Cardiac muscle cell (in vitro differentiated cells and primary cell): ENCODE measurements around the gene RGS7. TPM values are rescaled to one million over a fixed set of nuclear protein-coding genes. Genes with fewer than 3 reads are reported as not detected.

ENCODE experiments used
- DNase-seq, 2 donors: peaks; one replicate each; pipeline versions ENCODE4 v3.0.0 to v3.0.0-alpha.2; 2010 to 2017; ENCODE audit warnings: low read depth in 1 of 2, low spot score in 1 of 2
- H3K27ac ChIP-seq: fragments of 200-600 bp; sonication (generic); 2 replicates; pipeline ENCODE4 v1.5.1; 2016
- H3K27me3 ChIP-seq: fragments of 200-600 bp; sonication (generic); 2 replicates; pipeline ENCODE4 v1.6.0; 2016; ENCODE audit warnings: control low read depth
- H3K36me3 ChIP-seq: fragments of 200-600 bp; sonication (generic); 2 replicates; pipeline ENCODE4 v1.5.1; 2016; ENCODE audit warnings: control low read depth
- H3K4me1 ChIP-seq: fragments of 200-600 bp; sonication (generic); 2 replicates; pipeline ENCODE4 v1.8.1; 2017; ENCODE audit warnings: low read depth, mild to moderate bottlenecking, mixed run types
- H3K4me3 ChIP-seq: fragments of 200-600 bp; sonication (generic); 2 replicates; pipeline ENCODE4 v1.5.1; 2016; ENCODE audit warnings: mild to moderate bottlenecking
- H3K9me3 ChIP-seq: fragments of 200-600 bp; sonication (generic); 2 replicates; pipeline ENCODE4 v1.5.1; 2017; ENCODE audit warnings: low read depth, mild to moderate bottlenecking, control low read depth
- polyA plus RNA-seq: library from polyadenylated mRNA; unstranded; fragments of >200 nt; fragmentation: Nextera tagmentation; extraction: Ambion mirVana; gene quantifications from 2 replicates; pipeline ENCODE4 v1.2.1, GENCODE V29; 2016
- total RNA-seq: library from RNA; depleted of rRNA; stranded (reverse); fragments of >200 nt; gene quantifications from 2 replicates; pipeline ENCODE4 v1.2.3, GENCODE V29; 2016
- TF ChIP-seq, protein P1 (sequence below): IDR thresholded peaks from 2 replicates; pipeline ENCODE4 v1.5.1; 2012; ENCODE audit warnings: low read depth, mild to moderate bottlenecking, low read length

Gene RGS7
- total and polyA plus RNA-seq, 2 experiments from 2014 or later: not detected

DNA sequence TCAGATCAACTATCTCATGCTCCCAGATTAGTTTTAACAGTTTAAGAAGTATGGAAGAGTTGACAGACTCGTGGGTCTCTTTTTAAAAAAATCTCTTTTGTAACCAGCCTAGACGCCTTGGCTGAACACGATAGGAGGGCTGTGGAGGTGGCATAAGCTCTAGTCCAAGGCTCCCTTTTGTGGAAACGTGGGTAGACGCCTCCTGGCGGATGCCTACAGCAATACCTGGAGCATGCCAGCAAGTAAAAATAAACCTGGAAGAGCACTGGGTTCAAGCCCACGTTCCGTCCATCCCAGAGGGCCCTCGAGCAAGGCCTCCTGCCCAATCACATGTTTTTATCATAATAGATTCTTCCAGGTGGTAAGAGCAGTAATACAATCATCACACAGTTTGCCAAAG is 87.9 kb downstream of the RGS7 start:
- Histone ChIP-seq H3K9me3 (no peaks in the 10 kb centered on the region), H3K4me3 (no peak overlapping the region), H3K4me1 (no peaks in the 10 kb centered on the region), H3K36me3 (no peaks in the 10 kb centered on the region), H3K27me3 (no peaks in the 10 kb centered on the region), H3K27ac (no peak overlapping the region)
- TF ChIP-seq, protein P1, sequence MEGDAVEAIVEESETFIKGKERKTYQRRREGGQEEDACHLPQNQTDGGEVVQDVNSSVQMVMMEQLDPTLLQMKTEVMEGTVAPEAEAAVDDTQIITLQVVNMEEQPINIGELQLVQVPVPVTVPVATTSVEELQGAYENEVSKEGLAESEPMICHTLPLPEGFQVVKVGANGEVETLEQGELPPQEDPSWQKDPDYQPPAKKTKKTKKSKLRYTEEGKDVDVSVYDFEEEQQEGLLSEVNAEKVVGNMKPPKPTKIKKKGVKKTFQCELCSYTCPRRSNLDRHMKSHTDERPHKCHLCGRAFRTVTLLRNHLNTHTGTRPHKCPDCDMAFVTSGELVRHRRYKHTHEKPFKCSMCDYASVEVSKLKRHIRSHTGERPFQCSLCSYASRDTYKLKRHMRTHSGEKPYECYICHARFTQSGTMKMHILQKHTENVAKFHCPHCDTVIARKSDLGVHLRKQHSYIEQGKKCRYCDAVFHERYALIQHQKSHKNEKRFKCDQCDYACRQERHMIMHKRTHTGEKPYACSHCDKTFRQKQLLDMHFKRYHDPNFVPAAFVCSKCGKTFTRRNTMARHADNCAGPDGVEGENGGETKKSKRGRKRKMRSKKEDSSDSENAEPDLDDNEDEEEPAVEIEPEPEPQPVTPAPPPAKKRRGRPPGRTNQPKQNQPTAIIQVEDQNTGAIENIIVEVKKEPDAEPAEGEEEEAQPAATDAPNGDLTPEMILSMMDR: no peak
- DNase-seq: peak in 1 of 2 donors; percentile 32

DNA sequence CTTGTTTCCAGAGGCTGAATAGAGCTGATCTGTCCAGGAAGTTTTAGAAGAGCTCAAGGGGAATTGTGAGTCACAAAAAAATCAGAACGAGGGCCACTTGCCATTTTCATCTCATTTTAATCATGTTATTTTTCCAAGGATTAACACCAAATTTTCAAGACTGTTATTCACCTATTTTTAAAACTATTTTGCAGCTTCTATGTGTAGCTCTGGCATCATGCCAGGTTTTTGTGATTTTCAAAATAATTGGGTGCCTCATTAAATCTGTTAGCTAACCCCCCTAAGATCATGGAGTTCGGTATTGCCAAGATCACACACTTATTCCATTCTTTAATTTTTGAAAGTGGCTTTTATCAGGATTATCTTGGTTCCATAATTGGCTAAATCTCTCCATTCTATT is 90.9 kb downstream of the RGS7 start:
- no peak for DNase-seq
- Histone ChIP-seq H3K4me3 (no peak overlapping the region), H3K9me3 (no peaks in the 10 kb centered on the region), H3K27ac (no peak overlapping the region), H3K4me1 (no peaks in the 10 kb centered on the region), H3K27me3 (no peaks in the 10 kb centered on the region), H3K36me3 (no peaks in the 10 kb centered on the region)
- TF ChIP-seq, protein P1: no peak

DNA sequence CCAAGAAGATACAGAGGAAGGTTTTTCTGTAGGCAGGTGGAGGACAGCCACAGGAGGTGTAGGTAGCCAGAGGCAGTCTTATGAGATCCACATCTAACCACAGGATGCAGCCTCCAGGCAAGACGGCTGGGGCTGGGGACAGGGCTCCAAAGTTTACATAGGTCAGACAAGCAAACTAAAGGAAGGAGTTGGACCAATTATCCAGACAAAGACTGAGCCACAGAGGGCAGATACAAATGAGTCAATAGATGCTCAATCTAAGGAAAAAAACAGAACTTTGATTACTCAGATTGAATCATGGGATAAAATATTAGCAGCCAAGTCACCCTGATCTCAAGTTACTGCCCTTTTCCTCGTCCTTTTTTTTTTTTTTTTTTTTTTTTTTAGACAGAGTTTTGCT is 91.6 kb downstream of the RGS7 start:
- no peak overlapping the region for H3K4me3 ChIP-seq
- no peaks in the 10 kb centered on the region for H3K27me3 ChIP-seq
- no peaks in the 10 kb centered on the region for H3K36me3 ChIP-seq
- no peaks in the 10 kb centered on the region for H3K4me1 ChIP-seq
- DNase-seq: no peak
- no peaks in the 10 kb centered on the region for H3K9me3 ChIP-seq
- TF ChIP-seq, protein P1: no peak
- no peak overlapping the region for H3K27ac ChIP-seq

DNA sequence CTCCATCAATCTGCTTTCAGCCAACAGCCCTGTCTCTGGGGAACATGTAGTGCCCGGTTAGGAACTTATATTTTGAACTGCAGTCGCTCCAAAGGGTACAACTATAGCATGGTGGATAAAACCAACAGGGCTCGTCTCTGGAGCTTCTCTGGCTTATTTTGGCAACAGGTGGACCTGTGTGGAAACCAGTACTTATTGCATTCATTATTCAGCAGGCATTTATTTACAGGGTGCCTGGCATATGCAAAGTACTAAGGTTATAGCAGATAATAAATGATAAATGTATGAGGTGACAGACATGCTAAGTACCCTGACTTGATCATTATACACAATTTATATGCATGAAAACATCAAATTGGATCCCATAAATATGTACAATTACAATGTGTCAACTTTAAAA is 93.7 kb downstream of the RGS7 start:
- no peak for DNase-seq
- no peaks in the 10 kb centered on the region for H3K9me3 ChIP-seq
- H3K27ac ChIP-seq: no peak overlapping the region
- TF ChIP-seq, protein P1: no peak
- H3K27me3 ChIP-seq: no peaks in the 10 kb centered on the region
- H3K4me3 ChIP-seq: no peak overlapping the region
- H3K4me1 ChIP-seq: no peaks in the 10 kb centered on the region
- no peaks in the 10 kb centered on the region for H3K36me3 ChIP-seq

DNA sequence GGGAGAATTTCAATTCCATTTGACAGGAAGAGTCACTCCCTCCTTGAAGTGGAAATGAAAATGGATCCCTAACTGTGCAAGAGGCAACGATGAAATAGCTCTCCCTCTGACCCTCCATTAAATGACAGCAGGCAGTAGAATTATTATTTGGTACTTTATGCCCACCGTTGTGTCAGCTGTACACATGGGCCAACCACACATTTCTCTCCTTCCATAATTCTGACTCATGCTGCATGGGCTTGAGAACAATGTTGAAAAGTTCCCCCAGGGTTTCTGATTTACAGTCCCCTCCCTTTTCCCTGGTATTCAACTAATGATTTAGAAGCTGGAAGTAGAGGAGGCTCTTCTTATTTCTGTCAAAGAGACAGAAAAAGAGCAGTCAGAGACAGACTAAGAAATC is 103.5 kb downstream of the RGS7 start:
- no peak overlapping the region for H3K4me3 ChIP-seq
- TF ChIP-seq, protein P1: no peak
- no peaks in the 10 kb centered on the region for H3K4me1 ChIP-seq
- no peak for DNase-seq
- no peaks in the 10 kb centered on the region for H3K9me3 ChIP-seq
- no peak overlapping the region for H3K27ac ChIP-seq
- H3K36me3 ChIP-seq: no peaks in the 10 kb centered on the region
- H3K27me3 ChIP-seq: no peaks in the 10 kb centered on the region

DNA sequence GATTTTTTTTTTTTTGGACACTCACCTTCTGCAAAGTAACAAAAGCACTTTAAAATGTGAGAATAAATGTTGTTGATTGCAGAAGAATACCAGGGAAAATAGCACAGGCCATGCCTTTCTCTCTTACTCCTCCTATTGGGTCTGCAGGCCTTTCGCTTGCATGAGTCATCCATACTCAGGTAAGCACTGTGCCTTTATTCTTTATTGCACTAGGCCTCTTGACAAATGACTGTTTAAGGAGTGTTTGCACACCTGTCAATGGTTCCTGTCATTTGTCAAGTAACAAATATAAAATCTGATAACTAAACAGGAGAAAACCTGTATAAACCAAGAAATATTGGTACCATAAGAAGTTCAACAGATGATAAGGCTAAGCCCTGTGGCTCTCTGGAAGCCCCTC is 106.5 kb downstream of the RGS7 start:
- H3K4me3 ChIP-seq: no peak overlapping the region
- TF ChIP-seq, protein P1: no peak
- H3K9me3 ChIP-seq: no peaks in the 10 kb centered on the region

More for the DNA sequence above, 106.5 kb downstream of the RGS7 start:
- Histone ChIP-seq H3K4me1 (no peaks in the 10 kb centered on the region), H3K27ac (no peak overlapping the region), H3K36me3 (no peaks in the 10 kb centered on the region), H3K27me3 (no peaks in the 10 kb centered on the region)
- DNase-seq: no peak
